A549 (cell line): Measurements from ENCODE around the gene LARP7. TPM values are rescaled to one million over a fixed set of nuclear protein-coding genes. Genes with fewer than 3 reads are reported as not detected.

Source experiments
- ATAC-seq, 2 experiments: fragments of 200-7000 bp in 1 of 2; fragments of >200 bp in 1 of 2; cut with Nextera tagmentation in 1 of 2; cut with Tn5 transposase in 1 of 2; 3 replicates each; pipeline versions ENCODE4 v1.8.0 to v1.9.1; 2018 to 2020; ENCODE audit warnings: mild to moderate bottlenecking in 1 of 2, moderate library complexity in 1 of 2
- CTCF ChIA-PET: fragments of 300-600 bp; sonication (Branson Sonifier 250); formaldehyde crosslinking; extraction: SDS; loops from one replicate; lab custom pipeline; 2021; ENCODE audit warnings: antibody characterized with exemption, inconsistent platforms; lab: Yijun Ruan, JAX
- POLR2A ChIA-PET: fragments of 350-600 bp; formaldehyde crosslinking; extraction: SDS; loops from one replicate; lab custom pipeline; 2021; ENCODE audit warnings: antibody characterized with exemption, inconsistent platforms; lab: Yijun Ruan, JAX
- DNase-seq, 2 experiments: peaks; one replicate each; pipeline versions ENCODE4 v3.0.0 to v3.0.0-alpha.2; 2011 to 2016; ENCODE audit warnings: low read depth in 1 of 2, low spot score in 1 of 2
- FAIRE-seq: peaks from 2 replicates; lab custom pipeline; 2011; peaks lifted over from hg19 to GRCh38; lab: Jason Lieb, UNC
- H3K27ac ChIP-seq, 2 experiments: fragments of >200 bp; sonication (Bioruptor Twin); formaldehyde crosslinking; 3 replicates each; pipeline ENCODE4 v1.5.1; 2016 to 2017
- H3K4me1 ChIP-seq: fragments of >200 bp; sonication (Bioruptor Twin); formaldehyde crosslinking; 3 replicates; pipeline ENCODE4 v1.6.1; 2016
- H3K4me2 ChIP-seq: fragments of >200 bp; sonication (Bioruptor Twin); formaldehyde crosslinking; 3 replicates; pipeline ENCODE4 v1.6.1; 2016
- H3K4me3 ChIP-seq: fragments of >200 bp; sonication (Bioruptor Twin); formaldehyde crosslinking; 3 replicates; pipeline ENCODE4 v1.5.1; 2016
- H3K9me3 ChIP-seq: fragments of >200 bp; sonication (Bioruptor Twin); formaldehyde crosslinking; 3 replicates; pipeline ENCODE4 v1.6.1; 2016
- BHLHE40 ChIP-seq: IDR thresholded peaks from 2 replicates; pipeline ENCODE4 v1.6.1; 2012; ENCODE audit warnings: low read depth, low read length, inconsistent platforms
- CBX8 ChIP-seq: fragments of 200-600 bp; sonication (generic); IDR thresholded peaks from 2 replicates; pipeline ENCODE4 v1.6.1; 2016
- CHD2 ChIP-seq: fragments of 150-350 bp; IDR thresholded peaks from 2 replicates; pipeline ENCODE4 v1.6.1; 2014; ENCODE audit warnings: low read length; ENCODE audit not compliant: partially characterized antibody
- EHF ChIP-seq: fragments of 250-450 bp; sonication (Bioruptor Pico); IDR thresholded peaks from 2 replicates; pipeline ENCODE4 v1.5.0; 2020; ENCODE audit warnings: mild to moderate bottlenecking
- EHMT2 ChIP-seq: fragments of 200-600 bp; sonication (generic); IDR thresholded peaks from 2 replicates; pipeline ENCODE4 v1.6.1; 2016; ENCODE audit warnings: antibody characterized with exemption, low read depth, mild to moderate bottlenecking, moderate library complexity
- EP300 ChIP-seq, 2 experiments: fragments of >200 bp; sonication (Bioruptor Twin); formaldehyde crosslinking; IDR thresholded peaks; 2 replicates in 1 of 2; 3 replicates in 1 of 2; pipeline ENCODE4 v1.6.1; 2016 to 2017
- FOSB ChIP-seq: fragments of 250-450 bp; sonication (Bioruptor Pico); IDR thresholded peaks from 2 replicates; pipeline ENCODE4 v1.5.0; 2020; ENCODE audit warnings: mild to moderate bottlenecking, moderate library complexity
- HOXA7 ChIP-seq: fragments of 250-450 bp; sonication (Bioruptor Pico); IDR thresholded peaks from 2 replicates; pipeline ENCODE4 v1.5.0; 2020; ENCODE audit warnings: mild to moderate bottlenecking, moderate library complexity
- KDM5A ChIP-seq: fragments of 200-600 bp; sonication (generic); IDR thresholded peaks from 2 replicates; pipeline ENCODE4 v1.6.1; 2016; ENCODE audit warnings: antibody characterized with exemption, mild to moderate bottlenecking
- MAZ ChIP-seq: fragments of 150-350 bp; IDR thresholded peaks from 2 replicates; pipeline ENCODE4 v1.6.1; 2014; ENCODE audit warnings: antibody characterized with exemption, low read depth, low read length, borderline replicate concordance
- MYC ChIP-seq: IDR thresholded peaks from 2 replicates; pipeline ENCODE4 v1.6.1; 2012; ENCODE audit warnings: mild to moderate bottlenecking, inconsistent platforms, low read length, improper control_type of control experiment, borderline replicate concordance
- NFE2L2 ChIP-seq: fragments of 150-350 bp; conservative IDR thresholded peaks from 2 replicates; pipeline ENCODE4 v1.6.1; 2014; ENCODE audit warnings: low read length
- NR3C1 ChIP-seq: fragments of >200 bp; sonication (Bioruptor Twin); formaldehyde crosslinking; IDR thresholded peaks from 3 replicates; pipeline ENCODE4 v1.6.1; 2017
- PHF8 ChIP-seq: fragments of 200-600 bp; sonication (generic); IDR thresholded peaks from 2 replicates; pipeline ENCODE4 v1.6.1; 2016; ENCODE audit warnings: low read depth, mild to moderate bottlenecking, antibody characterized with exemption, moderate library complexity, borderline replicate concordance
- POLR2A ChIP-seq: IDR thresholded peaks from 2 replicates; pipeline ENCODE4 v1.6.1; 2012; ENCODE audit warnings: mild to moderate bottlenecking, low read length
- POLR2AphosphoS2 ChIP-seq: conservative IDR thresholded peaks from 2 replicates; pipeline ENCODE4 v1.6.1; 2012; ENCODE audit warnings: low read length, improper control_type of control experiment, inconsistent platforms
- RCOR1 ChIP-seq: fragments of 150-350 bp; IDR thresholded peaks from 2 replicates; pipeline ENCODE4 v1.6.1; 2014; ENCODE audit warnings: antibody characterized with exemption, low read length, low read depth
- RFX5 ChIP-seq: fragments of 450-650 bp; IDR thresholded peaks from 2 replicates; pipeline ENCODE4 v1.7.1; 2014; ENCODE audit warnings: antibody characterized with exemption, mild to moderate bottlenecking, moderate library complexity
- TFCP2L1 ChIP-seq: fragments of 250-450 bp; sonication (Bioruptor Pico); IDR thresholded peaks from 2 replicates; pipeline ENCODE4 v1.5.0; 2021; ENCODE audit warnings: mild to moderate bottlenecking
- TP53 ChIP-seq: fragments of 250-450 bp; sonication (Bioruptor Pico); IDR thresholded peaks from 2 replicates; pipeline ENCODE4 v1.5.0; 2021; ENCODE audit warnings: mild to moderate bottlenecking, moderate library complexity
- ZC3H11A ChIP-seq: fragments of 450-650 bp; IDR thresholded peaks from 2 replicates; pipeline ENCODE4 v1.6.1; 2014; ENCODE audit warnings: antibody characterized with exemption, mild to moderate bottlenecking
- WGBS: methylation state at CpG from one replicate; pipeline ENCODE4 v1.1.6; 2017; ENCODE audit errors: missing lambda C conversion rate; 5-methylcytosine and 5-hydroxymethylcytosine counted together
- polyA plus RNA-seq, 4 experiments: library from polyadenylated mRNA; depleted of rRNA in 3 of 4; stranded (reverse); fragments of >200 nt; fragmentation: RNase III in 1 of 4; extraction: RNeasy Plus Mini Kit Qiagen cat#74134 plus additional on column Dnase treatment in 1 of 4; gene quantifications; 2 replicates in 3 of 4; 3 replicates in 1 of 4; pipeline ENCODE4 v1.2.3, GENCODE V29; 2011 to 2017
- TF ChIP-seq, protein P1 (sequence below): fragments of 200-600 bp; sonication (generic); IDR thresholded peaks from 2 replicates; pipeline ENCODE4 v1.6.1; 2016; ENCODE audit warnings: antibody characterized with exemption, mild to moderate bottlenecking, moderate library complexity
- TF ChIP-seq, protein P2 (sequence below): fragments of >200 bp; sonication (Bioruptor Twin); formaldehyde crosslinking; IDR thresholded peaks from 3 replicates; pipeline ENCODE4 v1.5.1; 2016
- TF ChIP-seq, protein P3 (sequence below): fragments of >200 bp; sonication (Bioruptor Twin); formaldehyde crosslinking; IDR thresholded peaks from 2 replicates; pipeline ENCODE4 v1.6.1; 2016
- TF ChIP-seq, protein P4 (sequence below): fragments of 450-650 bp; IDR thresholded peaks from 2 replicates; pipeline ENCODE4 v1.6.1; 2014; ENCODE audit warnings: antibody characterized with exemption
- TF ChIP-seq, protein P5 (sequence below): fragments of >200 bp; sonication (Bioruptor Twin); formaldehyde crosslinking; IDR thresholded peaks from 3 replicates; pipeline ENCODE4 v1.6.1; 2016

LARP7 gene
- polyA plus RNA-seq, 2 of the 4 experiments (the other 2 are of a cell fraction), result 51.8 to 56.7 TPM

DNA sequence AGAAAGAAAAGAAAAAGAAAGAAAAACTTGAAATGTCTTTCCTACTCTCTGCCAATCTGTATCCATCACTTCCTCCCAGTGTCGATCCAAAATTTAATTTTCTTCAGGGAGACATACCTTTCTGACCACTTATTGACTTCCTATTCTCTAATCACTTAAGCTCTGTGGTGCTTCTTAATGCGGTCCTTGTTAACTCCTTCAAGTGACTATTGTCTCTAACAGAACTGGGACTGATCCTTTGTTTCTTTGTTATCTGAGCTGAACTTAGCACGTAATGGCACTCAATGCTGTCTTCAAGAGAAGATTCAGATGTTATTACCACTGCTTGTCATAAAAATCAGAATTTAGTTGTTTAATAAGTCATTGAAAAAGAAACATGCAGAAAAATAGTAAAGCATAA is 31.2 kb downstream of the LARP7 start:
- 92% methylated on average over 3 of the region's 3 CpGs for WGBS
- Histone ChIP-seq H3K27ac (no peak overlapping the region), H3K4me1 (no peaks in the 10 kb centered on the region), H3K4me2 (no peak overlapping the region), H3K9me3 (no peaks in the 10 kb centered on the region), H3K4me3 (no peak overlapping the region)
- POLR2A ChIA-PET, result no interaction called here
- CTCF ChIA-PET, result no interaction called here
- TF ChIP-seq, protein P1, sequence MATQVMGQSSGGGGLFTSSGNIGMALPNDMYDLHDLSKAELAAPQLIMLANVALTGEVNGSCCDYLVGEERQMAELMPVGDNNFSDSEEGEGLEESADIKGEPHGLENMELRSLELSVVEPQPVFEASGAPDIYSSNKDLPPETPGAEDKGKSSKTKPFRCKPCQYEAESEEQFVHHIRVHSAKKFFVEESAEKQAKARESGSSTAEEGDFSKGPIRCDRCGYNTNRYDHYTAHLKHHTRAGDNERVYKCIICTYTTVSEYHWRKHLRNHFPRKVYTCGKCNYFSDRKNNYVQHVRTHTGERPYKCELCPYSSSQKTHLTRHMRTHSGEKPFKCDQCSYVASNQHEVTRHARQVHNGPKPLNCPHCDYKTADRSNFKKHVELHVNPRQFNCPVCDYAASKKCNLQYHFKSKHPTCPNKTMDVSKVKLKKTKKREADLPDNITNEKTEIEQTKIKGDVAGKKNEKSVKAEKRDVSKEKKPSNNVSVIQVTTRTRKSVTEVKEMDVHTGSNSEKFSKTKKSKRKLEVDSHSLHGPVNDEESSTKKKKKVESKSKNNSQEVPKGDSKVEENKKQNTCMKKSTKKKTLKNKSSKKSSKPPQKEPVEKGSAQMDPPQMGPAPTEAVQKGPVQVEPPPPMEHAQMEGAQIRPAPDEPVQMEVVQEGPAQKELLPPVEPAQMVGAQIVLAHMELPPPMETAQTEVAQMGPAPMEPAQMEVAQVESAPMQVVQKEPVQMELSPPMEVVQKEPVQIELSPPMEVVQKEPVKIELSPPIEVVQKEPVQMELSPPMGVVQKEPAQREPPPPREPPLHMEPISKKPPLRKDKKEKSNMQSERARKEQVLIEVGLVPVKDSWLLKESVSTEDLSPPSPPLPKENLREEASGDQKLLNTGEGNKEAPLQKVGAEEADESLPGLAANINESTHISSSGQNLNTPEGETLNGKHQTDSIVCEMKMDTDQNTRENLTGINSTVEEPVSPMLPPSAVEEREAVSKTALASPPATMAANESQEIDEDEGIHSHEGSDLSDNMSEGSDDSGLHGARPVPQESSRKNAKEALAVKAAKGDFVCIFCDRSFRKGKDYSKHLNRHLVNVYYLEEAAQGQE, result no peak
- TF ChIP-seq MYC, result no peak
- no peak for TF ChIP-seq EHF (CRISPR knock-in tag)
- no peak for TF ChIP-seq RFX5
- TF ChIP-seq, protein P2, sequence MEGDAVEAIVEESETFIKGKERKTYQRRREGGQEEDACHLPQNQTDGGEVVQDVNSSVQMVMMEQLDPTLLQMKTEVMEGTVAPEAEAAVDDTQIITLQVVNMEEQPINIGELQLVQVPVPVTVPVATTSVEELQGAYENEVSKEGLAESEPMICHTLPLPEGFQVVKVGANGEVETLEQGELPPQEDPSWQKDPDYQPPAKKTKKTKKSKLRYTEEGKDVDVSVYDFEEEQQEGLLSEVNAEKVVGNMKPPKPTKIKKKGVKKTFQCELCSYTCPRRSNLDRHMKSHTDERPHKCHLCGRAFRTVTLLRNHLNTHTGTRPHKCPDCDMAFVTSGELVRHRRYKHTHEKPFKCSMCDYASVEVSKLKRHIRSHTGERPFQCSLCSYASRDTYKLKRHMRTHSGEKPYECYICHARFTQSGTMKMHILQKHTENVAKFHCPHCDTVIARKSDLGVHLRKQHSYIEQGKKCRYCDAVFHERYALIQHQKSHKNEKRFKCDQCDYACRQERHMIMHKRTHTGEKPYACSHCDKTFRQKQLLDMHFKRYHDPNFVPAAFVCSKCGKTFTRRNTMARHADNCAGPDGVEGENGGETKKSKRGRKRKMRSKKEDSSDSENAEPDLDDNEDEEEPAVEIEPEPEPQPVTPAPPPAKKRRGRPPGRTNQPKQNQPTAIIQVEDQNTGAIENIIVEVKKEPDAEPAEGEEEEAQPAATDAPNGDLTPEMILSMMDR, result no peak
- no peak for TF ChIP-seq NFE2L2
- TF ChIP-seq EP300 (IDR thresholded peaks at IDR 0.05), result no peak
- no peak for TF ChIP-seq ZC3H11A
- TF ChIP-seq RCOR1, result no peak
- no peak for TF ChIP-seq CHD2
- no peak for TF ChIP-seq KDM5A
- no peak for TF ChIP-seq HOXA7 (CRISPR knock-in tag)
- TF ChIP-seq BHLHE40, result no peak
- no peak for TF ChIP-seq PHF8
- no peak for TF ChIP-seq EHMT2
- no peak for TF ChIP-seq MAZ
- no peak for TF ChIP-seq TP53
- TF ChIP-seq TFCP2L1, result no peak
- no peak for FAIRE-seq
- DNase-seq, result no peak
- ATAC-seq, result no peak

DNA sequence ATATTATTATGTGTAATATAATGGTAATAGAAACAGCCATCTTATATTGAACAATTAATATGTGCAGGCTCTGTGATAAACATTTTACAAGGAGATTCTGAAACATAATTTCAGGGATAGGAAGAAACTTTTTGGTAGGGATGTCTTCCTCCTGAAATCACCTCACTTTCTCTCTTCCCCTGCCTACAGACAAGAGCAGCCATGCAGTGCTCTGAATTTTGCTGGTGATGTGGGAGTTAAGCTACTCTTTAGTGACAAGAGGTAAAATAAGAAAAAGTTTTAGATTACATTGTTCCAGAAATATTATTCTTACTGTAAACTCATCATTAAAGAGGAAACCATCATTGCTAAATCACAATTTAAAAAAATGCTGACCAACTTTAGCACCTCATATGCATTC is 36.1 kb downstream of the LARP7 start:
- ATAC-seq, result no peak
- no peaks in the 10 kb centered on the region for H3K9me3 ChIP-seq
- H3K27ac ChIP-seq, result no peak overlapping the region
- H3K4me3 ChIP-seq, result no peak overlapping the region
- no peaks in the 10 kb centered on the region for H3K4me1 ChIP-seq
- CTCF ChIA-PET, result no interaction called here
- POLR2A ChIA-PET, result no interaction called here
- no peak for DNase-seq
- no peak for FAIRE-seq
- H3K4me2 ChIP-seq, result no peak overlapping the region
- TF ChIP-seq, protein P3, sequence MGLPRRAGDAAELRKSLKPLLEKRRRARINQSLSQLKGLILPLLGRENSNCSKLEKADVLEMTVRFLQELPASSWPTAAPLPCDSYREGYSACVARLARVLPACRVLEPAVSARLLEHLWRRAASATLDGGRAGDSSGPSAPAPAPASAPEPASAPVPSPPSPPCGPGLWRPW, result no peak
- TF ChIP-seq EHF (CRISPR knock-in tag) (no peak), POLR2A (no peak), POLR2AphosphoS2 (no peak), PHF8 (no peak), NR3C1 (no peak), CBX8 (no peak), FOSB (no peak)
- TF ChIP-seq, protein P4, sequence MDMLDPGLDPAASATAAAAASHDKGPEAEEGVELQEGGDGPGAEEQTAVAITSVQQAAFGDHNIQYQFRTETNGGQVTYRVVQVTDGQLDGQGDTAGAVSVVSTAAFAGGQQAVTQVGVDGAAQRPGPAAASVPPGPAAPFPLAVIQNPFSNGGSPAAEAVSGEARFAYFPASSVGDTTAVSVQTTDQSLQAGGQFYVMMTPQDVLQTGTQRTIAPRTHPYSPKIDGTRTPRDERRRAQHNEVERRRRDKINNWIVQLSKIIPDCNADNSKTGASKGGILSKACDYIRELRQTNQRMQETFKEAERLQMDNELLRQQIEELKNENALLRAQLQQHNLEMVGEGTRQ, result no peak
- TF ChIP-seq, protein P5, sequence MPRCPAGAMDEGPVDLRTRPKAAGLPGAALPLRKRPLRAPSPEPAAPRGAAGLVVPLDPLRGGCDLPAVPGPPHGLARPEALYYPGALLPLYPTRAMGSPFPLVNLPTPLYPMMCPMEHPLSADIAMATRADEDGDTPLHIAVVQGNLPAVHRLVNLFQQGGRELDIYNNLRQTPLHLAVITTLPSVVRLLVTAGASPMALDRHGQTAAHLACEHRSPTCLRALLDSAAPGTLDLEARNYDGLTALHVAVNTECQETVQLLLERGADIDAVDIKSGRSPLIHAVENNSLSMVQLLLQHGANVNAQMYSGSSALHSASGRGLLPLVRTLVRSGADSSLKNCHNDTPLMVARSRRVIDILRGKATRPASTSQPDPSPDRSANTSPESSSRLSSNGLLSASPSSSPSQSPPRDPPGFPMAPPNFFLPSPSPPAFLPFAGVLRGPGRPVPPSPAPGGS, result no peak
- TF ChIP-seq, protein P2, result no peak
- TF ChIP-seq, protein P1, result no peak
